Gastroesophageal sphincter (tissue), 4 donors: ENCODE results near the gene FNDC3B. TPM values are rescaled to one million over a fixed set of nuclear protein-coding genes. Genes with fewer than 3 reads are reported as not detected.

ENCODE experiments used
- ATAC-seq: fragments of 150-250 bp; one replicate; pipeline ENCODE4 v1.9.1; 2016; ENCODE audit warnings: mild to moderate bottlenecking, moderate library complexity
- H3K27ac ChIP-seq, 4 donors: fragments of 200-600 bp; sonication (generic) in 3 of 4; 1 replicate in 3 of 4; 2 replicates in 1 of 4; pipeline ENCODE4 v1.5.1; 2016 to 2019
- H3K27me3 ChIP-seq: fragments of 200-600 bp; sonication (generic); one replicate; pipeline ENCODE4 v1.5.1; 2019
- H3K36me3 ChIP-seq, 2 donors: fragments of 200-600 bp; sonication (generic); one replicate each; pipeline ENCODE4 v1.5.1; 2019; ENCODE audit warnings: control low read depth in 1 of 2
- H3K4me1 ChIP-seq, 3 donors: fragments of 200-600 bp; sonication (generic); 1 replicate in 2 of 3; 2 replicates in 1 of 3; pipeline ENCODE4 v1.5.1; 2016 to 2019; ENCODE audit warnings: control low read depth in 2 of 3
- H3K4me3 ChIP-seq, 2 donors: fragments of 200-600 bp; sonication (generic); one replicate each; pipeline ENCODE4 v1.5.1; 2019; ENCODE audit warnings: mild to moderate bottlenecking in 1 of 2, moderate library complexity in 1 of 2
- H3K9me3 ChIP-seq, 3 donors: fragments of 200-600 bp; sonication (generic); one replicate each; pipeline ENCODE4 v1.5.1; 2017 to 2019; ENCODE audit warnings: control low read depth in 2 of 3
- CTCF ChIP-seq, 4 experiments: fragments of 200-600 bp in 2 of 4; fragments of 450-650 bp in 2 of 4; sonication (generic) in 1 of 4; IDR thresholded peaks; one replicate each; pipeline ENCODE4 v1.5.1; 2017 to 2019; ENCODE audit warnings: antibody characterized with exemption in 4 of 4, mild to moderate bottlenecking in 2 of 4, moderate library complexity in 2 of 4
- EP300 ChIP-seq: sonication (generic); formaldehyde crosslinking; IDR thresholded peaks from one replicate; pipeline ENCODE4 v1.6.1; 2017; ENCODE audit warnings: antibody characterized with exemption, mild to moderate bottlenecking
- POLR2A ChIP-seq, 2 donors: fragments of 450-650 bp; IDR thresholded peaks; one replicate each; pipeline ENCODE4 v1.6.1; 2017; ENCODE audit warnings: antibody characterized with exemption in 2 of 2, mild to moderate bottlenecking in 2 of 2, moderate library complexity in 1 of 2
- POLR2AphosphoS5 ChIP-seq: sonication (generic); formaldehyde crosslinking; IDR thresholded peaks from one replicate; pipeline ENCODE4 v1.6.1; 2017; ENCODE audit warnings: antibody characterized with exemption
- WGBS, 2 donors: methylation state at CpG; one replicate each; pipeline ENCODE4 v1.1.5; 2018; ENCODE audit warnings: low coverage in 1 of 2; 5-methylcytosine and 5-hydroxymethylcytosine counted together
- total RNA-seq, 4 donors: library from RNA; depleted of rRNA; stranded (reverse); fragments of >200 nt; gene quantifications; one replicate each; pipeline ENCODE4 v1.1.0, GENCODE V29; 2016

The FNDC3B gene
- total RNA-seq, 4 donors from 2014 or later: 53.1 to 97.2 (median 70.8) TPM

- H3K4me1 ChIP-seq: no peaks in the 10 kb centered on the region
- no peak overlapping the region for H3K27ac ChIP-seq
- no peak for ATAC-seq
- H3K9me3 ChIP-seq: no peaks in the 10 kb centered on the region
- H3K27me3 ChIP-seq: no peaks in the 10 kb centered on the region
- no peak overlapping the region for H3K4me3 ChIP-seq
- H3K36me3 ChIP-seq: no peaks in the 10 kb centered on the region
- 78 to 100% methylated on average over 2 of the region's 2 CpGs for WGBS, 2 donors
- TF ChIP-seq CTCF (IDR thresholded peaks at IDR 0.05) (no peak), POLR2AphosphoS5 (no peak), EP300 (no peak), POLR2A (IDR thresholded peaks at IDR 0.05) (no peak)
These were observed 9.2 kb upstream of the FNDC3B start for GRCh38 chr3:172030181-172030580.

GRCh38 chr3:172031996-172032395 lies 7.4 kb upstream of the FNDC3B start:
- 35 to 93% methylated on average over 3 of the region's 3 CpGs for WGBS, 2 donors
- Histone ChIP-seq H3K27me3 (no peaks in the 10 kb centered on the region), H3K4me3 (no peak overlapping the region), H3K9me3 (no peaks in the 10 kb centered on the region), H3K4me1 (no peaks in the 10 kb centered on the region), H3K36me3 (no peaks in the 10 kb centered on the region), H3K27ac (no peak overlapping the region)
- TF ChIP-seq EP300: no peak
- no peak for TF ChIP-seq CTCF (IDR thresholded peaks at IDR 0.05)
- TF ChIP-seq POLR2A (IDR thresholded peaks at IDR 0.05): no peak
- TF ChIP-seq POLR2AphosphoS5: no peak
- no peak for ATAC-seq

GRCh38 chr3:172033396-172033795 lies 6.0 kb upstream of the FNDC3B start:
- ATAC-seq: no peak
- Histone ChIP-seq H3K4me3 (no peak overlapping the region), H3K9me3 (no peaks in the 10 kb centered on the region), H3K4me1 (peaks cover 0 to 1% (median 0%) of the 10 kb centered on the region in 3 donors), H3K36me3 (no peaks in the 10 kb centered on the region), H3K27ac (no peak overlapping the region), H3K27me3 (no peaks in the 10 kb centered on the region)
- 88 to 100% methylated on average over 1 to 2 of the region's 2 CpGs for WGBS, 2 donors
- no peak for TF ChIP-seq POLR2AphosphoS5

- no peak for ATAC-seq
- Histone ChIP-seq H3K4me1 (peaks cover 0 to 11% (median 0%) of the 10 kb centered on the region in 3 donors), H3K36me3 (no peaks in the 10 kb centered on the region), H3K27ac (no peak overlapping the region), H3K27me3 (no peaks in the 10 kb centered on the region), H3K9me3 (no peaks in the 10 kb centered on the region), H3K4me3 (no peak overlapping the region)
- 75 to 84% methylated on average over 7 of the region's 9 CpGs for WGBS, 2 donors
- TF ChIP-seq CTCF (IDR thresholded peaks at IDR 0.05) (peak in 3 of 4 experiments; percentile 54 to 68 (median 62)), POLR2AphosphoS5 (no peak)
These were observed 4.3 kb upstream of the FNDC3B start for GRCh38 chr3:172034786-172035685.

- Histone ChIP-seq H3K27me3 (no peaks in the 10 kb centered on the region), H3K4me3 (no peak overlapping the region), H3K27ac (no peak overlapping the region), H3K9me3 (no peaks in the 10 kb centered on the region), H3K4me1 (peaks cover 0 to 16% (median 1%) of the 10 kb centered on the region in 3 donors), H3K36me3 (no peaks in the 10 kb centered on the region)
- no peak for ATAC-seq
- TF ChIP-seq CTCF (IDR thresholded peaks at IDR 0.05) (no peak), POLR2A (IDR thresholded peaks at IDR 0.05) (no peak), POLR2AphosphoS5 (no peak), EP300 (no peak)
These were observed 2.7 kb upstream of the FNDC3B start for GRCh38 chr3:172036541-172037215.
